Measurements from ENCODE around the gene TRIM2.

DNA sequence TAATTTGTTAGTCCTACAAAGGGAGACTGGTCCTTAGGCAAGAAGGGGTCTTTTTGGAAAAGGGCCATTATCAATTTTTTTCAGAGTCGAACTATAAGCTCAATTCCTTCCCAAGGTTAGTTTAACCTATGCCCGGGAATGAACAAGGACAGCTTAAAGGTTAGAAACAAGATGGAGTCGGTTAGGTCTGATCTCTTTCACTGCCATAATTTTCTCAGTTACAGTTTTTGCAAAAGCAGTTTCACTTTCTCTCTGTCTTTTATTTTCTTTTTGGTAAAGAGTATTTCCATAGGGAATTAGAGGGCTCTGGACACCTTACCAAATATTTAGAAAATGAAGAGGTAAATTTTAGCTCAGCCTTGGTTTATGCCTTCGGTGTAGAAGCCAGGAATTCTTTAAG, 64.1 kb downstream of the TRIM2 start:
- TF ChIP-seq, protein P1, sequence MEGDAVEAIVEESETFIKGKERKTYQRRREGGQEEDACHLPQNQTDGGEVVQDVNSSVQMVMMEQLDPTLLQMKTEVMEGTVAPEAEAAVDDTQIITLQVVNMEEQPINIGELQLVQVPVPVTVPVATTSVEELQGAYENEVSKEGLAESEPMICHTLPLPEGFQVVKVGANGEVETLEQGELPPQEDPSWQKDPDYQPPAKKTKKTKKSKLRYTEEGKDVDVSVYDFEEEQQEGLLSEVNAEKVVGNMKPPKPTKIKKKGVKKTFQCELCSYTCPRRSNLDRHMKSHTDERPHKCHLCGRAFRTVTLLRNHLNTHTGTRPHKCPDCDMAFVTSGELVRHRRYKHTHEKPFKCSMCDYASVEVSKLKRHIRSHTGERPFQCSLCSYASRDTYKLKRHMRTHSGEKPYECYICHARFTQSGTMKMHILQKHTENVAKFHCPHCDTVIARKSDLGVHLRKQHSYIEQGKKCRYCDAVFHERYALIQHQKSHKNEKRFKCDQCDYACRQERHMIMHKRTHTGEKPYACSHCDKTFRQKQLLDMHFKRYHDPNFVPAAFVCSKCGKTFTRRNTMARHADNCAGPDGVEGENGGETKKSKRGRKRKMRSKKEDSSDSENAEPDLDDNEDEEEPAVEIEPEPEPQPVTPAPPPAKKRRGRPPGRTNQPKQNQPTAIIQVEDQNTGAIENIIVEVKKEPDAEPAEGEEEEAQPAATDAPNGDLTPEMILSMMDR (conservative IDR thresholded peaks at IDR 0.05), result no peak
- no peak for TF ChIP-seq EZH2 (IDR thresholded peaks at IDR 0.05; ENCODE audit: low read depth)

Data from PC-9 (cell line).